Mesodermal cell (in vitro differentiated cells): ENCODE results near the gene USP15. TPM values are rescaled to one million over a fixed set of nuclear protein-coding genes. Genes with fewer than 3 reads are reported as not detected.
A peak's percentile ranks its signal among the peaks of the same experiment; 100 is the strongest.

Experiments used
- H3K27ac ChIP-seq: 2 replicates; pipeline ENCODE4 v1.7.0; 2013; ENCODE audit warnings: mild to moderate bottlenecking, low read depth, low read length, moderate library complexity; ENCODE audit not compliant: severe bottlenecking
- H3K36me3 ChIP-seq: 2 replicates; pipeline ENCODE4 v1.7.1; 2013; ENCODE audit warnings: mild to moderate bottlenecking, low read length, moderate library complexity; ENCODE audit not compliant: control insufficient read depth, insufficient read depth
- H3K4me1 ChIP-seq: one replicate; pipeline ENCODE4 v1.7.1; 2013; ENCODE audit warnings: mild to moderate bottlenecking, low read length; ENCODE audit not compliant: insufficient read depth, control insufficient read depth, poor library complexity, severe bottlenecking
- H3K4me3 ChIP-seq: 2 replicates; pipeline ENCODE4 v1.7.0; 2013; ENCODE audit warnings: low read length, control low read depth, mild to moderate bottlenecking; ENCODE audit not compliant: insufficient read depth, poor library complexity, severe bottlenecking; ENCODE audit errors: extremely low read depth
- H3K9me3 ChIP-seq: 2 replicates; pipeline ENCODE4 v1.7.1; 2013; ENCODE audit warnings: mild to moderate bottlenecking, low read length, moderate library complexity; ENCODE audit not compliant: control insufficient read depth
- WGBS, 2 experiments: methylation state at CpG; one replicate each; pipeline ENCODE4 v1.1.5; 2013; ENCODE audit warnings: missing lambda C conversion rate in 2 of 2; ENCODE audit not compliant: insufficient coverage in 2 of 2; 5-methylcytosine and 5-hydroxymethylcytosine counted together
- polyA plus RNA-seq, 2 experiments: library from polyadenylated mRNA; stranded (reverse); fragments of 50-300 nt; gene quantifications; one replicate each; pipeline ENCODE4 v1.2.3, GENCODE V29; 2013

USP15 gene
- 35.0 TPM for polyA plus RNA-seq (2013, experiment 1 of 2)
- polyA plus RNA-seq (2013, experiment 2 of 2): 37.8 TPM

DNA sequence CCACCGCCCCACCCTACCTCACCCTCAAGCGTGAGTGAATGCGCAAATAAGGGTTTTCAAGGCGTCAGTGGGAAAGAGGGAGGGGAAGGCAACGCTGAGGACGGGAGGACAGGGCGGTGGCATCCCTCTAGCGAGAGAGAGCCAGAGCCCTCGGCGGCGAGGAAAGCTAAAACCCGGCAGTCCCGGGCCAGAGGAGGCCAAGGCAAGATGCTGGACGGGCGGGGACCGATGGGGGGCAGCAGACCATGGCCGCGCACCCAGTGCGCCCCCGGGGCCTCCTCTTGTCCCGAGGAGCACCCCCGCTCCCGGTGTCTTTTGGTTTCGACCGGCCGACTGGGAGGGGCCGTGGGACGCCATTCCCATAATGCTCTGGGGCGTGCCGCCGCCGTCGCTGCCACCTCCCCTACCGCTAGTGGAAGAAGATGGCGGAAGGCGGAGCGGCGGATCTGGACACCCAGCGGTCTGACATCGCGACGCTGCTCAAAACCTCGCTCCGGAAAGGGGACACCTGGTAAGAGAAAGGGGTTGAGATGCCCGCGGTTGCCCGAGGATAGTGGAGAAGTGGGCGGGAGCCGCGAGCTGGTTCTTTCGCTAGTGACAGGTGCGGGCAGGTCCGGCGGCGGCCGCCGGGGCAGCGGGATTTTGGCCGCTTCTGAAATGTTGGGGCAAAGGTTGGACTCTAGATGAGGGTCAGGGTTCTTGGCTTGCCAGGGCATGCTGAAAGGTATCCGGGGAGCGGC, at the start of gene USP15:
TSS of gene USP15 (plus strand) at position 412 of the 740 bp plus-strand sequence. CDS start at position 423, 11 bp downstream.
- peak within 1 kb of the TSS; percentile 84 for H3K27ac ChIP-seq

DNA sequence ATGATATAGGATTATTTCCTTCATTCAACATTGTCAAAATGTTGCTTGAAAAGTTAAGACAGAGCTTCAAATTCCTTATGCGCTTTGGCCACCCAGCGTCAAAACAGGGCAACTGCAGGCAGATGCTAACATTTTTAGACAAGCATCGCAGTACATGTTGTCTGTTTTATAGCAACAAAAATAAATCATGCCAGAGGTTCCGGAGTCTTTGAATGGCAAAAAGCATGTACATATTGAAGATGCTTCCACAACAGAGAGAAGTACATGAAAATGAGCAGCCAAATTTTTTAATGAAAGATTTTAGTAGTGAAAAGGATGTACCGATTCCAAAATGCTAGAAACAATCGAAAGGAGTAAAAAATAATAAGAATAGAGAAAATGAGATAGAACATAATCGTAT, 49.8 kb upstream of the USP15 start:
- WGBS, 2 experiments: 52 to 55% methylated on average over 6 of the region's 7 CpGs
- no peaks in the 10 kb centered on the region for H3K9me3 ChIP-seq
- H3K4me3 ChIP-seq: no peak overlapping the region

More for the DNA sequence above, at the start of gene USP15:
- Histone ChIP-seq H3K9me3 (no peaks in the 10 kb centered on the region), H3K4me1 (no peaks in the 10 kb centered on the region), H3K36me3 (no peaks in the 10 kb centered on the region), H3K4me3 (peak within 1 kb of the TSS; percentile 97)
- 0 to 1% methylated on average over 42 to 44 of the region's 61 CpGs for WGBS, 2 experiments

GRCh38 chr12:62211510-62211909, 48.7 kb upstream of the USP15 start:
- no peaks in the 10 kb centered on the region for H3K9me3 ChIP-seq
- no peak overlapping the region for H3K4me3 ChIP-seq
- 83 to 100% methylated on average over 1 to 2 of the region's 4 CpGs for WGBS, 2 experiments
- no peaks in the 10 kb centered on the region for H3K36me3 ChIP-seq
- H3K4me1 ChIP-seq: no peaks in the 10 kb centered on the region
- H3K27ac ChIP-seq: no peak overlapping the region

More for the DNA sequence above, 49.8 kb upstream of the USP15 start:
- no peak overlapping the region for H3K27ac ChIP-seq
- H3K36me3 ChIP-seq: no peaks in the 10 kb centered on the region
- no peaks in the 10 kb centered on the region for H3K4me1 ChIP-seq

DNA sequence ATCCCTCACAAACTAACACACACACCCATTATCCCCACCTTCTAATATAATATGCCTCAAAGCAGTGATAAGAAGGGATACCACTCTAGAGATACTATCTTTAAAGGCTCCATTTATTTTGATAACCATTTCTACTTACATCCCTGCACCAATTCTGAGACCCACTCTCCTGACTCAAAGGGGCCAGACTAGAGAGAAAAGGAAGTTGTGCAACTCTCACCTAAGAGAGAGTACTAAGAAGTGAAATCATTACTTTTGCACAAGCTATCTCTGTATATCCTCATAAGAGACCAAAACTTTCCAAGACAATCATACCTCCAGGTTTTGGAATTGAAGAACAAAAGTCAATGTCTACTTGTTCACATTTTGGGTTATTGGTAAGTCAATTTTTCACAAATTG, 45.4 kb upstream of the USP15 start:
- Histone ChIP-seq H3K9me3 (no peaks in the 10 kb centered on the region), H3K4me1 (no peaks in the 10 kb centered on the region), H3K27ac (no peak overlapping the region), H3K36me3 (no peaks in the 10 kb centered on the region), H3K4me3 (no peak overlapping the region)

GRCh38 chr12:62215506-62215905, 44.7 kb upstream of the USP15 start:
- Histone ChIP-seq H3K27ac (no peak overlapping the region), H3K9me3 (no peaks in the 10 kb centered on the region), H3K4me3 (no peak overlapping the region), H3K4me1 (no peaks in the 10 kb centered on the region), H3K36me3 (no peaks in the 10 kb centered on the region)
- no CpG with 5 or more reads among the region's 2 CpGs for WGBS, 2 experiments

DNA sequence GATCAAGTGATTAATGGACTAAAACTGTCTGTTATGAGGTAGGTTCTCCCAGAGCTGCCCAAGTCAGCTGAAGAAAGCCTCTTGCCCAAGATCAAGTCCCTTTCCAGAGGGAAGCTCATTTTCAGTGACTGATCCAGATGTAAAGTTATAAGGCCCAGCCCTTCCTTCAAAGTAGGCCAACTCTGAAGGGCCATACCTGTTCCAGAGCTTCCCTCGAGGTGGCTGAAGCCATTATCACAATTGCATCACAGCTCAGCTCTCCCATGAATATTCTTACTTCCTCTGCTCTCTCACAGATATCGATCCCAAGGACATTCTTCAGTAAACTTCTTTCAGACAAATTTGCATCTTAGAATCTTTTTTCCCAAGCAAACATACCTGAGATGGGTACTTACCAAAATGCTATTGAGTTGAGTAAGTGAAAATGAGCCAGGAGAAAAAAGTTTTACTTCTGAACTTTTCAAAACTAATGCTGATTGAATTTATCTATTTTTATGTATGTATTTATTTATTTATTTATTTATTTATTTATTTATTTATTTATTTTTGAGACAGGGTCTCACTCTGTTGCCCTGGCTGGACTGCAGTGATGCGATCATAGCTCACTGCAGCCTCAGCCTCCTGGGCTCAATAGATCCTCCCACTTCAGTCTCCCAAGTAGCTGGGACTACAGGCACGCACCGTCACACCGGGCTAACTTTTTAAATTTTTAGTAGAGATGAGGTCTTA, 42.6 kb upstream of the USP15 start:
- WGBS, 2 experiments: 86 to 92% methylated on average over 2 to 4 of the region's 6 CpGs
- Histone ChIP-seq H3K4me1 (no peaks in the 10 kb centered on the region), H3K9me3 (no peaks in the 10 kb centered on the region), H3K27ac (no peak overlapping the region), H3K36me3 (no peaks in the 10 kb centered on the region), H3K4me3 (no peak overlapping the region)

GRCh38 chr12:62221107-62221506, 39.1 kb upstream of the USP15 start:
- H3K4me3 ChIP-seq: no peak overlapping the region
- no peaks in the 10 kb centered on the region for H3K9me3 ChIP-seq
- H3K4me1 ChIP-seq: no peaks in the 10 kb centered on the region
- no peak overlapping the region for H3K27ac ChIP-seq
- no peaks in the 10 kb centered on the region for H3K36me3 ChIP-seq

DNA sequence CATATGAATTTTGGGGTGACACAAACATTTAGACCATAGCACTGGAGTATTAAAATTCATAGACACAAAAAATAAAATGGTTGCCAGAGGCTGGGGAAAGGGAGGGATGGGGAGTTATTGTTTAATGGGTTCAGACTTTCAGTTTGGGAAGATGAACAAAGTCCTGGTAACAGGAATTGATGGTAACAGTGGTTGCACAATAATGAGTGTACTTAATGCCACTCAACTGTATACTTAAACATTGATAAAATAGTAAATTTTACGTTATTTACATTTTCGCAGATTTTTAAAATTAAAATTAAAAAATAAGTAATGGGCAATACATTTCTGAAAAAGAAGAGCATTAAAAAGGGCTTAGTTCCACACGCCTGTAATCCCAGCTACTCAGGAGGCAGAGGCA, 35.6 kb upstream of the USP15 start:
- no peaks in the 10 kb centered on the region for H3K36me3 ChIP-seq
- H3K9me3 ChIP-seq: no peaks in the 10 kb centered on the region
- no peak overlapping the region for H3K4me3 ChIP-seq
- H3K27ac ChIP-seq: no peak overlapping the region
- H3K4me1 ChIP-seq: no peaks in the 10 kb centered on the region
- WGBS, 2 experiments: 100% methylated on average over 1 of the region's 3 CpGs

GRCh38 chr12:62227091-62227490, 33.1 kb upstream of the USP15 start:
- no peaks in the 10 kb centered on the region for H3K9me3 ChIP-seq
- no peaks in the 10 kb centered on the region for H3K36me3 ChIP-seq
- H3K4me1 ChIP-seq: no peaks in the 10 kb centered on the region
- 100% methylated on average over 1 of the region's 2 CpGs for WGBS, 2 experiments
- no peak overlapping the region for H3K27ac ChIP-seq
- no peak overlapping the region for H3K4me3 ChIP-seq

- no peaks in the 10 kb centered on the region for H3K36me3 ChIP-seq
- 100% methylated on average over 1 of the region's 2 CpGs; no CpG with 5 or more reads in 1 of the 2 experiments for WGBS, 2 experiments
- H3K27ac ChIP-seq: no peak overlapping the region
- peaks cover 8% of the 10 kb centered on the region for H3K9me3 ChIP-seq
- H3K4me1 ChIP-seq: no peaks in the 10 kb centered on the region
- H3K4me3 ChIP-seq: no peak overlapping the region
Observed at GRCh38 chr12:62230652-62231051, 29.6 kb upstream of the USP15 start.

DNA sequence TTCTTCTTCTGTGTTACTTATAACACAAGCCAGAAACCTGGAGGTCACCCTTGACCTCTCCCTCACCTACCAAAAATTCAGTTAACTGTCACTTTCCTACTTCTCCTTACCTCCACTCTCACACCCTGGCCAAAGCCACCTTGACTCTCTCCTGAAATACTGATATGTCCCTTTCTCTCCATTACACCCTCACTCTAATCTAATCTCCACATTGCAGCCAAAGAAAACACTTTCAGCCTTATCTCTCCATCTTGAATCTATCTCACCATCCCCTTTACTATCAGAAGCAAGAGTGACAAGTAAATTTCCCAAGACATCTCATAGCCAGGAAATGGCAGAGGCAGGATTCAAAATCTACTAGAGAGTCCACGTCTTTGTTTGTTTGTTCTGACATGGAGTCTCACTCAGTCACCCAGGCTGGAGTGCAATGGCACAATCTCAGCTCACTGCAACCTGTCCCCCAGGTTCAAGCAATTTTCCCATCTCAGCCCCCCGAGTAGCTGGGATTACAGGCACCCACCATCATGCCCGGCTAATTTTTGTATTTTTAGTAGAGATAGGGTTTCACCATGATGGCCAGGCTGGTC, 28.0 kb upstream of the USP15 start:
- Histone ChIP-seq H3K9me3 (peaks cover 8% of the 10 kb centered on the region), H3K36me3 (no peaks in the 10 kb centered on the region), H3K27ac (no peak overlapping the region), H3K4me3 (no peak overlapping the region), H3K4me1 (no peaks in the 10 kb centered on the region)
- WGBS, 2 experiments: 80 to 86% methylated on average over 1 of the region's 3 CpGs
